Endometrium (tissue), 2 donors: ENCODE results near the gene ZFYVE9.
A peak's percentile ranks its signal among the peaks of the same experiment; 100 is the strongest.

Source experiments
- FAIRE-seq: peaks from 2 replicates; lab custom pipeline; 2012; peaks lifted over from hg19 to GRCh38; lab: Jason Lieb, UNC
- donor health status: control.
- donor health status: control.

Gene ZFYVE9

GRCh38 chr1:52249831-52250230 lies 107.9 kb downstream of the ZFYVE9 start:
- no peak for FAIRE-seq

- no peak for FAIRE-seq
Observed at GRCh38 chr1:52253421-52253820, 111.5 kb downstream of the ZFYVE9 start.

GRCh38 chr1:52259886-52260285 lies 118.0 kb downstream of the ZFYVE9 start:
- FAIRE-seq = peak; percentile 23

- no peak for FAIRE-seq
Observed at GRCh38 chr1:52263153-52263910, 121.4 kb downstream of the ZFYVE9 start.

- no peak for FAIRE-seq
Observed at GRCh38 chr1:52264530-52265115, 122.7 kb downstream of the ZFYVE9 start.

- no peak for FAIRE-seq
Observed at GRCh38 chr1:52266507-52266906, 124.6 kb downstream of the ZFYVE9 start.

- FAIRE-seq = no peak
Observed at GRCh38 chr1:52268372-52268771, 126.5 kb downstream of the ZFYVE9 start.

GRCh38 chr1:52281518-52281917 lies 139.6 kb downstream of the ZFYVE9 start:
- FAIRE-seq = no peak

GRCh38 chr1:52288286-52288685 lies 146.4 kb downstream of the ZFYVE9 start:
- FAIRE-seq = no peak

- FAIRE-seq = no peak
Observed at GRCh38 chr1:52294580-52294979, 152.7 kb downstream of the ZFYVE9 start.

GRCh38 chr1:52296345-52296744 lies 154.5 kb downstream of the ZFYVE9 start:
- no peak for FAIRE-seq

GRCh38 chr1:52305417-52306226 lies 163.7 kb downstream of the ZFYVE9 start:
- FAIRE-seq = no peak

GRCh38 chr1:52306227-52307006 lies 164.5 kb downstream of the ZFYVE9 start:
- FAIRE-seq = no peak

- no peak for FAIRE-seq
Observed at GRCh38 chr1:52321061-52321460, 179.2 kb downstream of the ZFYVE9 start.

GRCh38 chr1:52323731-52324130 lies 181.8 kb downstream of the ZFYVE9 start:
- FAIRE-seq = no peak

- no peak for FAIRE-seq
Observed at GRCh38 chr1:52325786-52326185, 183.9 kb downstream of the ZFYVE9 start.

GRCh38 chr1:52328615-52329014 lies 186.7 kb downstream of the ZFYVE9 start:
- no peak for FAIRE-seq

GRCh38 chr1:52332411-52332810 lies 190.5 kb downstream of the ZFYVE9 start:
- FAIRE-seq = no peak

GRCh38 chr1:52334906-52335528 lies 193.1 kb downstream of the ZFYVE9 start:
- FAIRE-seq = no peak

- no peak for FAIRE-seq
Observed at GRCh38 chr1:52337439-52337838, 195.6 kb downstream of the ZFYVE9 start.

- no peak for FAIRE-seq
Observed at GRCh38 chr1:52341655-52342260, 199.9 kb downstream of the ZFYVE9 start.
